SK-N-SH treated with all-trans-retinoic acid at 6 μM for 48 hours (cell line): ENCODE measurements around the gene APPL1.

Experiments
- ARNTL ChIP-seq: fragments of 450-650 bp; formaldehyde crosslinking; IDR thresholded peaks from 2 replicates; pipeline ENCODE4 v1.5.0; 2020; ENCODE audit warnings: low read depth, mild to moderate bottlenecking, moderate library complexity, borderline replicate concordance
- BACH2 ChIP-seq: fragments of 250-450 bp; sonication (Bioruptor Pico); IDR thresholded peaks from 2 replicates; pipeline ENCODE4 v1.9.0; 2021; ENCODE audit warnings: mild to moderate bottlenecking, borderline replicate concordance
- CSRNP3 ChIP-seq: fragments of 250-450 bp; sonication (Bioruptor Pico); IDR thresholded peaks from 2 replicates; pipeline ENCODE4 v1.5.1; 2021; ENCODE audit warnings: mild to moderate bottlenecking, moderate library complexity
- GLIS3 ChIP-seq: fragments of 250-450 bp; sonication (Bioruptor Pico); IDR thresholded peaks from 2 replicates; pipeline ENCODE4 v1.5.0; 2020; ENCODE audit warnings: mild to moderate bottlenecking, moderate library complexity
- PATZ1 ChIP-seq: fragments of 250-450 bp; sonication (Bioruptor Pico); IDR thresholded peaks from 2 replicates; pipeline ENCODE4 v1.8.0; 2020; ENCODE audit warnings: mild to moderate bottlenecking, moderate library complexity, borderline replicate concordance
- PPARA ChIP-seq: fragments of 250-450 bp; sonication (Bioruptor Pico); IDR thresholded peaks from 2 replicates; pipeline ENCODE4 v1.5.0; 2020; ENCODE audit warnings: mild to moderate bottlenecking, borderline replicate concordance
- RARB ChIP-seq: fragments of 250-450 bp; sonication (Bioruptor Pico); IDR thresholded peaks from 2 replicates; pipeline ENCODE4 v1.8.0; 2021; ENCODE audit warnings: mild to moderate bottlenecking, moderate library complexity
- SNAI2 ChIP-seq: fragments of 250-450 bp; sonication (Bioruptor Pico); IDR thresholded peaks from 2 replicates; pipeline ENCODE4 v1.5.0; 2020; ENCODE audit warnings: mild to moderate bottlenecking, moderate library complexity
- ZC3H10 ChIP-seq: fragments of 250-450 bp; sonication (Bioruptor Pico); IDR thresholded peaks from 2 replicates; pipeline ENCODE4 v1.5.1; 2021; ENCODE audit warnings: mild to moderate bottlenecking, moderate library complexity
- ZFP3 ChIP-seq: fragments of 250-450 bp; sonication (Bioruptor Pico); IDR thresholded peaks from 2 replicates; pipeline ENCODE4 v1.5.0; 2020; ENCODE audit warnings: mild to moderate bottlenecking, moderate library complexity
- ZNF70 ChIP-seq: fragments of 450-650 bp; formaldehyde crosslinking; IDR thresholded peaks from 2 replicates; pipeline ENCODE4 v1.5.0; 2020; ENCODE audit warnings: mild to moderate bottlenecking, moderate library complexity
- ZNF8 ChIP-seq: fragments of 450-650 bp; formaldehyde crosslinking; IDR thresholded peaks from 2 replicates; pipeline ENCODE4 v1.5.0; 2020; ENCODE audit warnings: mild to moderate bottlenecking, moderate library complexity

- TF ChIP-seq ZNF70 (no peak), RARB (CRISPR knock-in tag) (no peak), GLIS3 (CRISPR knock-in tag) (no peak), PPARA (no peak), SNAI2 (CRISPR knock-in tag) (no peak), ZC3H10 (CRISPR knock-in tag) (no peak), BACH2 (CRISPR knock-in tag) (no peak), PATZ1 (CRISPR knock-in tag) (no peak), ZFP3 (no peak), ZNF8 (CRISPR knock-in tag) (no peak), CSRNP3 (CRISPR knock-in tag) (no peak), ARNTL (CRISPR knock-in tag) (no peak)
Measured at GRCh38 chr3:57194641-57195040, 32.9 kb upstream of the APPL1 start.
